Epithelial cell of esophagus (primary cell): Measurements from ENCODE around the gene RPTOR.

Experiments used
- DNase-seq: peaks from one replicate; pipeline ENCODE4 v3.0.0; 2010; ENCODE audit warnings: low read depth
- H3K4me3 ChIP-seq: 2 replicates; pipeline ENCODE4 v1.5.1; 2011; ENCODE audit warnings: mild to moderate bottlenecking, low read length, control low read depth
- CTCF ChIP-seq: IDR thresholded peaks from 2 replicates; pipeline ENCODE4 v1.5.1; 2011; ENCODE audit warnings: low read depth, mild to moderate bottlenecking, low read length, control low read depth, inconsistent platforms; ENCODE audit not compliant: insufficient read depth; ENCODE audit errors: missing control alignments

The RPTOR gene

DNA sequence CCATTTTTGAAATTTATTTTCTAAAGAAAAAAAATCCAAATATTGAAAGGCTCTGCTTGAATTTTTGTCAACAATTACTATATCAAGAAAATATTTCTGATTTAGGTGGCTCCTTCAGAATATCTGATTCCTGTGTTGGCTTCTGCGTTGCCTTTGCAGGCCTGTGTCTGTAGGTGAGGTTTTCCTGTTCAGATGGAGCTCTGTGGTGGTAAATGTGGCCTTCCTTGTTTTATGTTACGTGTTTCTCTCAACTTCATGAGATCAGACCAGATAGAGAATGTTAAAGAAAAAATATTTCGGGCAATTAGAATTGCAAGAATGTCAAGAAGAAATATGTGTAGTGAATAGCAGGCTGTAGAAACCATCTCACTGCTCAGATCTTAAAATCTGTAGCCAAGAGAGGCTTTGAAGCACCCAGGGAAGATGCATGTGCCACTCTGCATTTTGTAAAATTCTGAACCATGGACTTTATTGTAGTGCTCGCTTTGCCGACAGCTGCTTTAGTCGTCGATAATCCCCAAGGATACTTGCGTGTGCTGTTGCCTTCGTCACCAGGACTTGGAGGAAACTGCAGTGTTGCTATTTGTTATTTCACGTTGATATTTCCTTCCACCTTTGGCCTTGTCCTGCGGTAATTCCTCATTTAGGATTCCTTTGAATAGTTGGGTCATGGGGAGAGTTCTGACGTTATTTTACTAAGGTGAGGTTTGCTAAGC is 69.9 kb downstream of the RPTOR start:
- no peak for DNase-seq
- no peak for TF ChIP-seq CTCF
- no peak overlapping the region for H3K4me3 ChIP-seq

- no peak for DNase-seq
- TF ChIP-seq CTCF: no peak
- H3K4me3 ChIP-seq: no peak overlapping the region
Measured at GRCh38 chr17:80615376-80615775, 70.7 kb downstream of the RPTOR start.

GRCh38 chr17:80616705-80617104 is 72.1 kb downstream of the RPTOR start:
- DNase-seq: no peak
- H3K4me3 ChIP-seq: no peak overlapping the region
- TF ChIP-seq CTCF: no peak

- no peak for DNase-seq
- TF ChIP-seq CTCF: no peak
- no peak overlapping the region for H3K4me3 ChIP-seq
Measured at GRCh38 chr17:80618304-80618703, 73.7 kb downstream of the RPTOR start.

DNA sequence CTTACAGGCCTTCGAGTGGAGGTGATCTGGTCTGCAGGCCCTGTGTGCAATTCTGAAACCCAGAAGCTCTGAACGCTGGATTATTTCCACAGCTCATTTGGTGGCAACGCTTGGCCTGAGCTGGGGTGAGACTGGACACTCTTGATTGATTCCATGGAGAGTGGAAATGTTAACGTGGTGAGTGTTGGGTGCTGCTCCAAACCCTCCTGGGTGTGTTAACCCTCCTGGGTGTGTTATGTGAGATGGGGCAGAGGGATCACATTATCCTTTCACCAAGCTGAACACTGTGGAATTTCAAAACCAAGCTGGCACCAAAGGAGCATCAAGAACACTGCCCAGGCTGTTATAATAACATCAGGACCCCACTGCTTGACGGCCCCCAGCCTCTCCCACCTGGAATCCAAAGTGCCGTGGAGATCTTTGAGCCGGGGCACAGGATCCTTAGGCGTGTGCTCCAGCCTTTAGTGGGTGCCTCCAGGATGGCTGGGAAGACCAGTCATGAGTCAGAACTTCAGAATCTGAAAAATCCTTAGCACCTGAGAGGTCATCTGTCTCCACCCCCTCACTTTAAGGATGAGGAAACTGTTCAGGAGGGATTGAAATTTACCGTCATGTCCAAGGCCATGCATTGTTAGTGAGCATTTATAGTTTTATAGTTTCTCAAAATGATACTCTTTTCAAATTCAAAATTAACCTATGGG is 75.0 kb downstream of the RPTOR start:
- TF ChIP-seq CTCF: no peak
- peak; percentile 82 for DNase-seq
- no peak overlapping the region for H3K4me3 ChIP-seq

DNA sequence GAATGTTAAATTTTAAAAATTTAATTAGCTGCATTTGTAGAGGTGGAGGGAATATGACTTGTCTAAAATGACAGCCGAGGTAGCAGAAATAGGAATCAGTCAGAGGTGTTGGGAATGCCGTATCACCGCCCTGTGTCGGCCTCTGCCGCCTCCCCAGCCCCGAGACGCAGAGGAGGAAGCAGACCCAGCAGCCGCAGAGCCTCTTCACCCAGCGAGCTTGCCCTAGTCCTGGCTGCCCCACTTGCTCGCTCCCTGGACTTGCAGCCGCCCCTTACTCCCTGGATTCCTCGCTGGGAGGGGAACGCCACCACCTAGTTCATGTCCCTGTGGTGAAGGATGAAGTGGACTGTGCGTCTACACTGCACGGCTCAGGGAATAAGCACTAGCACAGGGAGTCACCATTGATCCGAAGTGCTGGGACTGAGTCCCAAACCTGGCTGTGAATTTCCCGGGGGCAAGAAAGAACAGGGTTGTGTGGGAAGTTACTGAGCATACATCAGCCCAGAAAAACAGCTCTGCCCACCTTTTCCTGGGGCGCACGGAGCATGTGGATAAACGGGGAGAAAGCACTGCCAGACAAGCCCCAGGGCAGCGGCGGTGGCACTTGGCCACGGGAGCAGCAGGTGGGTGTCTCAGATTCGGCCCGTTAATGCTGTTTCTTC is 76.8 kb downstream of the RPTOR start:
- TF ChIP-seq CTCF: no peak

GRCh38 chr17:80621997-80622357 is 77.3 kb downstream of the RPTOR start:
- no peak for TF ChIP-seq CTCF

More for the DNA sequence above, 76.8 kb downstream of the RPTOR start:
- no peak for DNase-seq
- no peak overlapping the region for H3K4me3 ChIP-seq

More at GRCh38 chr17:80621997-80622357, 77.3 kb downstream of the RPTOR start:
- H3K4me3 ChIP-seq: no peak overlapping the region
- DNase-seq: no peak
